ENCODE results near the gene EIF2B2. TPM values are rescaled to one million over a fixed set of nuclear protein-coding genes. Genes with fewer than 3 reads are reported as not detected.

EIF2B2 gene
- total RNA-seq, 6 donors from 2014 or later = 22.2 to 40.7 (median 32.5) TPM

DNA sequence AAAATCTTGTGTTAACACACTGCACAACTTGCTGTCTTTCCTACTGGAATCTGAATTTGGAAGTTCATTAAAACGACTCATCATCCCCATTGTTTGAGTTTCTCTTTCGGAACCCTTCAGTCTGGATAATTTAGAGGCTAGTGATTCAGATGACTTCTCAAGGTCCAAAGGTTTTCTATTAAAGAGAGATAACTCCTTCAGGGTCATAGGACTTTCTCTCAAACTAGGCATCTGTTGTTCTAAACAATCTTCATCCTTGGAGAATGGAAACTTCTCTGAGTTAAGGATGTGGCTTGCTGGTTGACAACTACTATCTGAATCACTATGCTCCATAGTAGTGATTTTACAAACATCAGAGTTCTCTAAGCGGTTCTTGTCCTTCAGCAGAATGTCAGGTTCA is 44.2 kb downstream of the EIF2B2 start:
- Histone ChIP-seq H3K27me3 (no peaks in the 10 kb centered on the region), H3K9me3 (no peaks in the 10 kb centered on the region), H3K4me1 (peaks cover 29 to 66% (median 42%) of the 10 kb centered on the region in 4 donors), H3K36me3 (peaks cover 0 to 9% (median under 1%) of the 10 kb centered on the region in 4 donors), H3K4me3 (no peak overlapping the region), H3K27ac (no peak overlapping the region)
- ATAC-seq (ENCODE audit: low FRiP score in 2 of 2) = no peak
- no peak for TF ChIP-seq POLR2A (IDR thresholded peaks at IDR 0.05)
- no peak for TF ChIP-seq CTCF (IDR thresholded peaks at IDR 0.05)
- no peak for TF ChIP-seq EP300 (IDR thresholded peaks at IDR 0.05)
- no peak for TF ChIP-seq POLR2AphosphoS5 (IDR thresholded peaks at IDR 0.05)
- DNase-seq = no peak
- 96 to 99% methylated on average over 3 of the region's 3 CpGs for WGBS, 2 donors

DNA sequence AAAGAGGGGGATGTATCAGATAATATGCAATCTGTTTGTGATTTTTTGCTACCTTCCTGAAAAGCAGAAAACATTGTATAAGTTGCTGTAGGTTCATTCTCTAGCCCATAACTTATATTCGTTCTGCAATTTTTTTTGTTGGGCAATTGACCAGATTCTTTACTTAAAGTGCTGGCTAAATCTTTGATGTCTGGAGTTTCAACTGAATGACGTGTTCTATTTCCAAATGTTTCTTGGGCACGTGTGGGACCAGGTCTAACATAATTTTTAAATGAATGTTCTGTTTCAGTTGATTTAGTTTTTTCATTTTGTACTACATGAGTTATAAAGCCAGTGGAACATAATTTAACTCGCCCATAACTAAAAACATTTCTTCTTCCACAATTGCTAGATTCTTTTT is 44.8 kb downstream of the EIF2B2 start:
- Histone ChIP-seq H3K4me1 (peaks cover 27 to 64% (median 38%) of the 10 kb centered on the region in 4 donors), H3K27ac (no peak overlapping the region), H3K36me3 (peaks cover 0 to 6% (median 0%) of the 10 kb centered on the region in 4 donors), H3K4me3 (no peak overlapping the region), H3K27me3 (no peaks in the 10 kb centered on the region), H3K9me3 (no peaks in the 10 kb centered on the region)
- ATAC-seq (ENCODE audit: low FRiP score in 2 of 2) (no peak), DNase-seq (no peak)
- WGBS, 2 donors = 87 to 88% methylated on average over 4 of the region's 4 CpGs
- TF ChIP-seq POLR2AphosphoS5 (IDR thresholded peaks at IDR 0.05) (no peak), CTCF (IDR thresholded peaks at IDR 0.05) (no peak), EP300 (IDR thresholded peaks at IDR 0.05) (no peak), POLR2A (IDR thresholded peaks at IDR 0.05) (no peak)

- WGBS, 2 donors = 90% methylated on average over 2 of the region's 2 CpGs
- ATAC-seq (ENCODE audit: low FRiP score in 2 of 2) = no peak
- Histone ChIP-seq H3K4me3 (no peak overlapping the region), H3K36me3 (peaks cover 0 to 6% (median 0%) of the 10 kb centered on the region in 4 donors), H3K27ac (no peak overlapping the region), H3K9me3 (no peaks in the 10 kb centered on the region), H3K27me3 (no peaks in the 10 kb centered on the region), H3K4me1 (peaks cover 27 to 58% (median 37%) of the 10 kb centered on the region in 4 donors)
- no peak for DNase-seq
- TF ChIP-seq POLR2AphosphoS5 (IDR thresholded peaks at IDR 0.05) (no peak), CTCF (IDR thresholded peaks at IDR 0.05) (no peak), EP300 (IDR thresholded peaks at IDR 0.05) (no peak), POLR2A (IDR thresholded peaks at IDR 0.05) (no peak)
These were observed 45.4 kb downstream of the EIF2B2 start for GRCh38 chr14:75048101-75048500.

- TF ChIP-seq EP300 (IDR thresholded peaks at IDR 0.05) (no peak), CTCF (IDR thresholded peaks at IDR 0.05) (no peak), POLR2A (IDR thresholded peaks at IDR 0.05) (no peak), POLR2AphosphoS5 (IDR thresholded peaks at IDR 0.05) (no peak)
- H3K9me3 ChIP-seq = no peaks in the 10 kb centered on the region
- peak overlapping the region; percentile 60 to 92 (median 88) for H3K27ac ChIP-seq
- DNase-seq (no peak), ATAC-seq (ENCODE audit: low FRiP score in 2 of 2) (no peak)
- no peak overlapping the region for H3K4me3 ChIP-seq
- H3K4me1 ChIP-seq = peaks cover 27 to 50% (median 36%) of the 10 kb centered on the region in 4 donors
- peaks cover 0 to 6% (median 0%) of the 10 kb centered on the region in 4 donors for H3K36me3 ChIP-seq
- H3K27me3 ChIP-seq = no peaks in the 10 kb centered on the region
- WGBS, 2 donors = 88% methylated on average over 5 of the region's 5 CpGs
These were observed 46.4 kb downstream of the EIF2B2 start for GRCh38 chr14:75049136-75049535.

- ATAC-seq (ENCODE audit: low FRiP score in 2 of 2) (peak in 1 of 2 donors; percentile 64), DNase-seq (no peak)
- Histone ChIP-seq H3K27ac (peak overlapping the region; percentile 87 to 93 (median 90)), H3K9me3 (no peaks in the 10 kb centered on the region), H3K4me3 (peak overlapping the region in 1 of 4 donors; percentile 61), H3K36me3 (peaks cover 0 to 6% (median 0%) of the 10 kb centered on the region in 4 donors), H3K4me1 (peaks cover 20 to 44% (median 33%) of the 10 kb centered on the region in 4 donors), H3K27me3 (no peaks in the 10 kb centered on the region)
- 39 to 57% methylated on average over 3 of the region's 3 CpGs for WGBS, 2 donors
- TF ChIP-seq EP300 (IDR thresholded peaks at IDR 0.05) (no peak), CTCF (IDR thresholded peaks at IDR 0.05) (no peak), POLR2A (IDR thresholded peaks at IDR 0.05) (no peak), POLR2AphosphoS5 (IDR thresholded peaks at IDR 0.05) (no peak)
These were observed 47.0 kb downstream of the EIF2B2 start for GRCh38 chr14:75049731-75050201.
